Measurements from ENCODE around the gene APOBEC3A. TPM values are rescaled to one million over a fixed set of nuclear protein-coding genes. Genes with fewer than 3 reads are reported as not detected.
A peak's percentile ranks its signal among the peaks of the same experiment; 100 is the strongest.

Gene APOBEC3A
- total and polyA plus RNA-seq, 2 of the 4 experiments (the other 2 are of a cell fraction), result not detected

DNA sequence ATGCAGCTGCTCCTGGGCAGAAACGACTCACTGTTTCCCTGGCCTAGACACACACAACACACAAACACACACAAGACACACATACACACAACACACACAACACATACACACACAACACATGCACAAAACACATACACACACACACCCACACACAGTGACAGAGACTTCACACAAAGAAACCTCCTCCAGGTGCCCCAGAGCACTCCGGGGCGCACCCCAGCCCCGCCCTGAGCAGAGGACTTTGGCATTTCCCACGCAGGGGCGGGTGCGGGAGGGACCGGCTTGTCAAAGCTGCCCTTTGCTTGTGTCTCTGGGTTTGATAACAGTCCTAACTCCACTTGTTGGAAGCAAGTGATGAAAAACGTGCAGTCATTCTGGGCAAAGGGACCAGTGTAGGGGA, 6.5 kb downstream of the APOBEC3A start:
- H3K27me3 ChIP-seq (ENCODE audit: control insufficient read depth, insufficient read depth, low read length), result peaks cover 51% of the 10 kb centered on the region
- no peak overlapping the region for H3K23ac ChIP-seq (ENCODE audit: low read depth, low read length)
- H3K9ac ChIP-seq (ENCODE audit: low read depth, low read length), result no peak overlapping the region
- ATAC-seq (ENCODE audit: low read depth) (no peak), DNase-seq (no peak)
- in situ Hi-C loops (cut with MboI; ENCODE audit: low sequenced_read_pairs), result no loop called here
- no peak overlapping the region for H3K4me3 ChIP-seq (ENCODE audit: insufficient read depth, low read depth, low read length)
- no peaks in the 10 kb centered on the region for H3K4me1 ChIP-seq (ENCODE audit: control insufficient read depth, insufficient read depth, low read length)
- H2BK15ac ChIP-seq (ENCODE audit: low read depth, low read length), result no peak overlapping the region
- ChIA-PET CTCF (no interaction called here), POLR2A (ENCODE audit: unreplicated experiment) (no interaction called here)
- no peak overlapping the region for H4K8ac ChIP-seq (ENCODE audit: low read depth in 2 of 2, low read length in 2 of 2)
- no peak overlapping the region for H3K4me2 ChIP-seq (ENCODE audit: low read depth, low read length)
- no peak overlapping the region for H3K18ac ChIP-seq (ENCODE audit: low read depth, low read length)
- H4K91ac ChIP-seq (ENCODE audit: insufficient read depth, low read depth, low read length), result no peak overlapping the region
- TF ChIP-seq, protein P1, sequence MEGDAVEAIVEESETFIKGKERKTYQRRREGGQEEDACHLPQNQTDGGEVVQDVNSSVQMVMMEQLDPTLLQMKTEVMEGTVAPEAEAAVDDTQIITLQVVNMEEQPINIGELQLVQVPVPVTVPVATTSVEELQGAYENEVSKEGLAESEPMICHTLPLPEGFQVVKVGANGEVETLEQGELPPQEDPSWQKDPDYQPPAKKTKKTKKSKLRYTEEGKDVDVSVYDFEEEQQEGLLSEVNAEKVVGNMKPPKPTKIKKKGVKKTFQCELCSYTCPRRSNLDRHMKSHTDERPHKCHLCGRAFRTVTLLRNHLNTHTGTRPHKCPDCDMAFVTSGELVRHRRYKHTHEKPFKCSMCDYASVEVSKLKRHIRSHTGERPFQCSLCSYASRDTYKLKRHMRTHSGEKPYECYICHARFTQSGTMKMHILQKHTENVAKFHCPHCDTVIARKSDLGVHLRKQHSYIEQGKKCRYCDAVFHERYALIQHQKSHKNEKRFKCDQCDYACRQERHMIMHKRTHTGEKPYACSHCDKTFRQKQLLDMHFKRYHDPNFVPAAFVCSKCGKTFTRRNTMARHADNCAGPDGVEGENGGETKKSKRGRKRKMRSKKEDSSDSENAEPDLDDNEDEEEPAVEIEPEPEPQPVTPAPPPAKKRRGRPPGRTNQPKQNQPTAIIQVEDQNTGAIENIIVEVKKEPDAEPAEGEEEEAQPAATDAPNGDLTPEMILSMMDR (conservative IDR thresholded peaks at IDR 0.05; ENCODE audit: low read depth, low read length), result no peak
- TF ChIP-seq, protein P2, sequence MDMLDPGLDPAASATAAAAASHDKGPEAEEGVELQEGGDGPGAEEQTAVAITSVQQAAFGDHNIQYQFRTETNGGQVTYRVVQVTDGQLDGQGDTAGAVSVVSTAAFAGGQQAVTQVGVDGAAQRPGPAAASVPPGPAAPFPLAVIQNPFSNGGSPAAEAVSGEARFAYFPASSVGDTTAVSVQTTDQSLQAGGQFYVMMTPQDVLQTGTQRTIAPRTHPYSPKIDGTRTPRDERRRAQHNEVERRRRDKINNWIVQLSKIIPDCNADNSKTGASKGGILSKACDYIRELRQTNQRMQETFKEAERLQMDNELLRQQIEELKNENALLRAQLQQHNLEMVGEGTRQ (IDR thresholded peaks at IDR 0.05; ENCODE audit: low read depth, low read length), result no peak
- no peak for TF ChIP-seq FOS (IDR thresholded peaks at IDR 0.05; ENCODE audit: low read depth, low read length)
- TF ChIP-seq CEBPB (IDR thresholded peaks at IDR 0.05; ENCODE audit: low read depth, low read length), result no peak
- TF ChIP-seq SMC3 (IDR thresholded peaks at IDR 0.05; ENCODE audit: low read depth, low read length), result no peak
- TF ChIP-seq MAFK (IDR thresholded peaks at IDR 0.05; ENCODE audit: low read depth, low read length), result no peak
- TF ChIP-seq, protein P3, sequence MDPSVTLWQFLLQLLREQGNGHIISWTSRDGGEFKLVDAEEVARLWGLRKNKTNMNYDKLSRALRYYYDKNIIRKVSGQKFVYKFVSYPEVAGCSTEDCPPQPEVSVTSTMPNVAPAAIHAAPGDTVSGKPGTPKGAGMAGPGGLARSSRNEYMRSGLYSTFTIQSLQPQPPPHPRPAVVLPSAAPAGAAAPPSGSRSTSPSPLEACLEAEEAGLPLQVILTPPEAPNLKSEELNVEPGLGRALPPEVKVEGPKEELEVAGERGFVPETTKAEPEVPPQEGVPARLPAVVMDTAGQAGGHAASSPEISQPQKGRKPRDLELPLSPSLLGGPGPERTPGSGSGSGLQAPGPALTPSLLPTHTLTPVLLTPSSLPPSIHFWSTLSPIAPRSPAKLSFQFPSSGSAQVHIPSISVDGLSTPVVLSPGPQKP (IDR thresholded peaks at IDR 0.05; ENCODE audit: borderline replicate concordance, low read depth, low read length), result no peak
- no peak for TF ChIP-seq MXI1 (IDR thresholded peaks at IDR 0.05; ENCODE audit: borderline replicate concordance, low read depth, low read length)
- no peak for TF ChIP-seq BHLHE40 (IDR thresholded peaks at IDR 0.05; ENCODE audit: low read depth, low read length)
- TF ChIP-seq CHD1 (IDR thresholded peaks at IDR 0.05; ENCODE audit: low read depth, low read length), result no peak
- no peak for TF ChIP-seq RCOR1 (IDR thresholded peaks at IDR 0.05; ENCODE audit: insufficient replicate concordance, low read length)
- TF ChIP-seq MAZ (IDR thresholded peaks at IDR 0.05; ENCODE audit: borderline replicate concordance, low read depth, low read length), result no peak
- TF ChIP-seq RFX5 (IDR thresholded peaks at IDR 0.05; ENCODE audit: low read depth, low read length), result no peak
- TF ChIP-seq RAD21 (IDR thresholded peaks at IDR 0.05; ENCODE audit: low read length), result no peak
- TF ChIP-seq NFE2L2 (IDR thresholded peaks at IDR 0.05; ENCODE audit: low read depth, low read length), result no peak
- no peak for TF ChIP-seq POLR2A (IDR thresholded peaks at IDR 0.05; ENCODE audit: low read depth, low read length)
- H3K27ac ChIP-seq (ENCODE audit: insufficient read depth, low read length), result no peak overlapping the region
- no peaks in the 10 kb centered on the region for H3K79me1 ChIP-seq (ENCODE audit: low read depth in 1 of 2, low read length in 2 of 2)
- H3K9me1 ChIP-seq (ENCODE audit: insufficient read depth, low read length), result no peaks in the 10 kb centered on the region
- no peaks in the 10 kb centered on the region for H3K36me3 ChIP-seq (ENCODE audit: control insufficient read depth, insufficient read depth, low read length)
- H4K5ac ChIP-seq (ENCODE audit: low read depth, low read length), result no peak overlapping the region
- no peak overlapping the region for H2AFZ ChIP-seq (replicated peaks; ENCODE audit: low read length, poor library complexity)
- WGBS, 2 experiments (ENCODE audit: extremely low coverage in 2 of 2, insufficient read length in 1 of 2), result 80% methylated on average over 2 of the region's 9 CpGs; no CpG with 5 or more reads in 1 of the 2 experiments
- H3K56ac ChIP-seq (ENCODE audit: extremely low read depth, insufficient read depth, low read length), result no peak overlapping the region
- H2AK9ac ChIP-seq (replicated peaks; ENCODE audit: low read depth, low read length, poor library complexity), result no peak overlapping the region
- dilution Hi-C loops (cut with HindIII; ENCODE audit: low sequenced_read_pairs, unreplicated experiment), result no loop called here
- no peak overlapping the region for H2BK20ac ChIP-seq (ENCODE audit: low read depth, low read length)
- peak overlapping the region; percentile 33 for H2BK5ac ChIP-seq (ENCODE audit: low read depth, low read length, poor library complexity, severe bottlenecking)
- intact Hi-C loops (cut with micrococcal nuclease), result no loop called here
- H2BK120ac ChIP-seq (ENCODE audit: low read depth, low read length), result no peak overlapping the region
- H2AK5ac ChIP-seq (ENCODE audit: low read depth, low read length), result no peak overlapping the region
- BruUV-seq (replicated peaks), result no TSS peak
- no peak overlapping the region for H3K14ac ChIP-seq (replicated peaks; ENCODE audit: low read depth, low read length)
- H3K4ac ChIP-seq (ENCODE audit: low read depth, low read length), result no peak overlapping the region
- no peaks in the 10 kb centered on the region; the same call in none of the 2 replicates for H4K20me1 ChIP-seq (ENCODE audit: insufficient read depth, low read length)
- no peaks in the 10 kb centered on the region for H3K9me3 ChIP-seq (ENCODE audit: control insufficient read depth, insufficient read depth, low read length)
